Suprapubic skin (tissue), 4 donors: ENCODE measurements around the gene EHD4. TPM values are rescaled to one million over a fixed set of nuclear protein-coding genes. Genes with fewer than 3 reads are reported as not detected.
A peak's percentile ranks its signal among the peaks of the same experiment; 100 is the strongest.

Experiments
- DNase-seq, 2 donors: peaks; one replicate each; pipeline ENCODE4 v3.0.0-alpha.2; 2019; ENCODE audit warnings: low spot score in 2 of 2
- H3K27ac ChIP-seq: fragments of 200-600 bp; sonication (generic); one replicate; pipeline ENCODE4 v1.5.1; 2019
- H3K27me3 ChIP-seq: fragments of 200-600 bp; sonication (generic); one replicate; pipeline ENCODE4 v1.5.1; 2019
- H3K36me3 ChIP-seq: fragments of 200-600 bp; sonication (generic); one replicate; pipeline ENCODE4 v1.5.1; 2019
- H3K4me1 ChIP-seq: fragments of 200-600 bp; sonication (generic); one replicate; pipeline ENCODE4 v1.5.1; 2019
- H3K4me3 ChIP-seq: fragments of 200-600 bp; sonication (generic); one replicate; pipeline ENCODE4 v1.5.1; 2019; ENCODE audit warnings: mild to moderate bottlenecking
- H3K9me3 ChIP-seq: fragments of 200-600 bp; sonication (generic); one replicate; pipeline ENCODE4 v1.5.1; 2019
- CTCF ChIP-seq, 2 donors: fragments of 200-600 bp in 1 of 2; fragments of 450-650 bp in 1 of 2; sonication (generic) in 1 of 2; IDR thresholded peaks; one replicate each; pipeline ENCODE4 v1.5.1; 2016 to 2019; ENCODE audit warnings: antibody characterized with exemption in 2 of 2, mild to moderate bottlenecking in 1 of 2, moderate library complexity in 1 of 2
- EP300 ChIP-seq: sonication (generic); formaldehyde crosslinking; IDR thresholded peaks from one replicate; pipeline ENCODE4 v1.6.1; 2017; ENCODE audit warnings: antibody characterized with exemption
- POLR2A ChIP-seq, 2 donors: fragments of 450-650 bp; IDR thresholded peaks; one replicate each; pipeline ENCODE4 v1.6.1; 2017; ENCODE audit warnings: antibody characterized with exemption in 2 of 2, mild to moderate bottlenecking in 2 of 2, moderate library complexity in 2 of 2
- POLR2AphosphoS5 ChIP-seq, 3 donors: sonication (generic); formaldehyde crosslinking; IDR thresholded peaks; one replicate each; pipeline ENCODE4 v1.6.1; 2017; ENCODE audit warnings: antibody characterized with exemption in 3 of 3
- WGBS: methylation state at CpG from one replicate; pipeline ENCODE4 v1.1.5; 2018; 5-methylcytosine and 5-hydroxymethylcytosine counted together
- total RNA-seq, 4 donors: library from RNA; depleted of rRNA; stranded (reverse); fragments of >200 nt; gene quantifications; one replicate each; pipeline ENCODE4 v1.1.0, GENCODE V29; 2016

Gene EHD4
- total RNA-seq, 4 donors from 2014 or later, result 16.0 to 31.4 (median 20.9) TPM

GRCh38 chr15:41945221-41945620 lies 27.1 kb downstream of the EHD4 start:
- TF ChIP-seq POLR2A (IDR thresholded peaks at IDR 0.05), result no peak
- Histone ChIP-seq H3K9me3 (no peaks in the 10 kb centered on the region), H3K36me3 (peaks cover 12% of the 10 kb centered on the region), H3K4me3 (no peak overlapping the region), H3K27me3 (no peaks in the 10 kb centered on the region), H3K4me1 (peaks cover 50% of the 10 kb centered on the region), H3K27ac (no peak overlapping the region)
- WGBS, result 100% methylated on average over 5 of the region's 6 CpGs
- DNase-seq, result peak; percentile 58 to 70

- H3K4me1 ChIP-seq, result peaks cover 43% of the 10 kb centered on the region
- peak; percentile 72 to 79 for DNase-seq
- H3K9me3 ChIP-seq, result no peaks in the 10 kb centered on the region
- 83% methylated on average over 8 of the region's 8 CpGs for WGBS
- TF ChIP-seq POLR2AphosphoS5 (IDR thresholded peaks at IDR 0.05) (peak in 1 of 3 donors; percentile 21), POLR2A (IDR thresholded peaks at IDR 0.05) (no peak), EP300 (no peak)
- H3K4me3 ChIP-seq, result no peak overlapping the region
- peaks cover 15% of the 10 kb centered on the region for H3K36me3 ChIP-seq
- peak overlapping the region; percentile 59 for H3K27ac ChIP-seq
- H3K27me3 ChIP-seq, result no peaks in the 10 kb centered on the region
Observed at GRCh38 chr15:41944313-41944940, 27.9 kb downstream of the EHD4 start.

- H3K36me3 ChIP-seq, result peaks cover 15% of the 10 kb centered on the region
- 80% methylated on average over 6 of the region's 6 CpGs for WGBS
- DNase-seq, result peak; percentile 43 to 71
- H3K4me1 ChIP-seq, result peaks cover 39% of the 10 kb centered on the region
- TF ChIP-seq POLR2A (IDR thresholded peaks at IDR 0.05), result no peak
- no peak for TF ChIP-seq POLR2AphosphoS5 (IDR thresholded peaks at IDR 0.05)
- no peak for TF ChIP-seq CTCF (IDR thresholded peaks at IDR 0.05)
- no peak for TF ChIP-seq EP300
- peak overlapping the region; percentile 59 for H3K27ac ChIP-seq
- H3K27me3 ChIP-seq, result no peaks in the 10 kb centered on the region
- no peaks in the 10 kb centered on the region for H3K9me3 ChIP-seq
- no peak overlapping the region for H3K4me3 ChIP-seq
Observed at GRCh38 chr15:41943543-41944312, 28.6 kb downstream of the EHD4 start.

- H3K4me3 ChIP-seq, result no peak overlapping the region
- DNase-seq, result peak in 1 of 2 donors; percentile 43
- WGBS, result 0% methylated on average over 1 of the region's 7 CpGs
- H3K36me3 ChIP-seq, result peaks cover 15% of the 10 kb centered on the region
- no peak overlapping the region for H3K27ac ChIP-seq
- peaks cover 34% of the 10 kb centered on the region for H3K4me1 ChIP-seq
- H3K27me3 ChIP-seq, result no peaks in the 10 kb centered on the region
- H3K9me3 ChIP-seq, result no peaks in the 10 kb centered on the region
- TF ChIP-seq CTCF (IDR thresholded peaks at IDR 0.05) (no peak), EP300 (no peak), POLR2A (IDR thresholded peaks at IDR 0.05) (no peak), POLR2AphosphoS5 (IDR thresholded peaks at IDR 0.05) (no peak)
Observed at GRCh38 chr15:41942886-41943285, 29.5 kb downstream of the EHD4 start.

- DNase-seq, result peak; percentile 44 to 47
- TF ChIP-seq CTCF (IDR thresholded peaks at IDR 0.05) (no peak), POLR2AphosphoS5 (IDR thresholded peaks at IDR 0.05) (no peak), POLR2A (IDR thresholded peaks at IDR 0.05) (no peak), EP300 (no peak)
- no peak overlapping the region for H3K4me3 ChIP-seq
- H3K27me3 ChIP-seq, result no peaks in the 10 kb centered on the region
- H3K36me3 ChIP-seq, result peaks cover 15% of the 10 kb centered on the region
- no peak overlapping the region for H3K27ac ChIP-seq
- peaks cover 30% of the 10 kb centered on the region for H3K4me1 ChIP-seq
- H3K9me3 ChIP-seq, result no peaks in the 10 kb centered on the region
- WGBS, result 87% methylated on average over 22 of the region's 22 CpGs
Observed at GRCh38 chr15:41941644-41942415, 30.5 kb downstream of the EHD4 start.
